HCT116 (cell line): ENCODE results near the gene TRMT11. TPM values are rescaled to one million over a fixed set of nuclear protein-coding genes. Genes with fewer than 3 reads are reported as not detected.

Experiments used
- ATAC-seq: fragments of 200-7000 bp; cut with Tn5 transposase; 2 replicates; pipeline ENCODE4 v1.9.1; 2020; ENCODE audit warnings: mild to moderate bottlenecking, moderate library complexity
- BruUV-seq: library from RNA; stranded (reverse); fragments of 400-500 nt; replicated peaks from 2 replicates; lab custom pipeline; 2021; lab: Mats Ljungman, UMichigan
- CTCF ChIA-PET: fragments of 300-600 bp; sonication (Branson Sonifier 250); formaldehyde crosslinking; loops from one replicate; lab custom pipeline; 2021; ENCODE audit warnings: antibody characterized with exemption; lab: Charles Lee
- POLR2A ChIA-PET: fragments of 300-600, 350-600 bp; sonication (Branson Sonifier 250); formaldehyde crosslinking; loops from one replicate; lab custom pipeline; 2021; ENCODE audit warnings: antibody characterized with exemption; lab: Charles Lee
- RAD21 ChIA-PET, 2 experiments: fragments of 300-600 bp; sonication (Branson Sonifier 250); formaldehyde crosslinking; loops; one replicate each; lab custom pipeline; 2023; ENCODE audit warnings: low total read pairs in 2 of 2; ENCODE audit not compliant: uncharacterized antibody in 2 of 2, unreplicated experiment in 2 of 2, low non-redundant PET in 1 of 2; lab: Charles Lee
- DNase-seq: peaks from one replicate; pipeline ENCODE4 v3.0.0-alpha.2; 2010; ENCODE audit warnings: low read depth, low spot score
- H2AFZ ChIP-seq: fragments of 200-600 bp; shearing (Covaris generic), sonication (generic); 2 replicates; pipeline ENCODE4 v1.6.1; 2017; ENCODE audit warnings: low read depth, mixed run types, mixed read lengths, antibody characterized with exemption, low read length; ENCODE audit not compliant: poor library complexity, severe bottlenecking
- H3K27ac ChIP-seq: 2 replicates; pipeline ENCODE4 v1.5.1; 2012; ENCODE audit warnings: low read depth, low read length
- H3K27me3 ChIP-seq: fragments of 200-600 bp; sonication (generic); 2 replicates; pipeline ENCODE4 v1.6.1; 2016; ENCODE audit warnings: mixed run types, low read length, mixed read lengths; ENCODE audit not compliant: insufficient read depth
- H3K36me3 ChIP-seq, 2 experiments: fragments of 200-500 bp in 1 of 2; fragments of 200-600 bp in 1 of 2; sonication (Bioruptor generic) in 1 of 2; sonication (generic) in 1 of 2; 2 replicates each; pipeline versions ENCODE4 v1.5.1 to v1.6.1; 2014 to 2016; ENCODE audit warnings: low read length in 2 of 2, inconsistent platforms in 1 of 2, mixed read lengths in 1 of 2, mixed run types in 1 of 2; ENCODE audit not compliant: insufficient read depth in 2 of 2, control insufficient read depth in 1 of 2
- H3K4me1 ChIP-seq, 2 experiments: fragments of 200-600 bp in 1 of 2; sonication (generic) in 1 of 2; 2 replicates each; pipeline versions ENCODE4 v1.5.1 to v1.6.1; 2012 to 2017; ENCODE audit warnings: low read length in 2 of 2, inconsistent platforms in 1 of 2, mild to moderate bottlenecking in 1 of 2, mixed read lengths in 1 of 2, mixed run types in 1 of 2, moderate library complexity in 1 of 2; ENCODE audit not compliant: insufficient read depth in 2 of 2, control insufficient read depth in 1 of 2
- H3K4me2 ChIP-seq: fragments of 200-600 bp; sonication (generic); 2 replicates; pipeline ENCODE4 v1.6.1; 2017; ENCODE audit warnings: mixed run types, low read length, mixed read lengths
- H3K4me3 ChIP-seq, 2 experiments: fragments of 200-600 bp in 1 of 2; sonication (generic) in 1 of 2; replicated peaks in 1 of 2; 2 replicates each; pipeline ENCODE4 v1.5.1; 2011 to 2016; ENCODE audit warnings: low read length in 2 of 2, control low read depth in 1 of 2, low read depth in 1 of 2, mild to moderate bottlenecking in 1 of 2, mixed read lengths in 1 of 2, mixed run types in 1 of 2
- H3K79me2 ChIP-seq: fragments of 200-600 bp; sonication (generic); 2 replicates; pipeline ENCODE4 v1.6.1; 2017; ENCODE audit warnings: mild to moderate bottlenecking, mixed run types, low read length, moderate library complexity, mixed read lengths; ENCODE audit not compliant: insufficient read depth
- H3K9ac ChIP-seq: fragments of 200-600 bp; sonication (generic); 2 replicates; pipeline ENCODE4 v1.6.1; 2016; ENCODE audit warnings: low read length, mixed read lengths
- H3K9me2 ChIP-seq: fragments of 200-600 bp; sonication (generic), shearing (Covaris generic); 2 replicates; pipeline ENCODE4 v1.6.1; 2017; ENCODE audit warnings: mixed run types, mild to moderate bottlenecking, moderate library complexity; ENCODE audit not compliant: insufficient read depth
- H3K9me3 ChIP-seq, 2 experiments: fragments of 200-500 bp in 1 of 2; fragments of 200-600 bp in 1 of 2; sonication (Bioruptor generic) in 1 of 2; sonication (generic) in 1 of 2; 2 replicates each; pipeline ENCODE4 v1.6.1; 2014 to 2017; ENCODE audit warnings: low read length in 2 of 2, mixed read lengths in 2 of 2, inconsistent platforms in 1 of 2, low read depth in 1 of 2, mild to moderate bottlenecking in 1 of 2, mixed run types in 1 of 2, moderate library complexity in 1 of 2; ENCODE audit not compliant: control insufficient read depth in 1 of 2, insufficient read depth in 1 of 2
- H4K20me1 ChIP-seq: fragments of 200-600 bp; sonication (generic), shearing (Covaris generic); 2 replicates; pipeline ENCODE4 v1.6.1; 2017; ENCODE audit warnings: mixed run types, mild to moderate bottlenecking, moderate library complexity; ENCODE audit not compliant: insufficient read depth
- ELF1 ChIP-seq: IDR thresholded peaks from 2 replicates; pipeline ENCODE4 v1.6.1; 2012; ENCODE audit warnings: low read depth, borderline replicate concordance
- EZH2phosphoT487 ChIP-seq: fragments of 200-600 bp; IDR thresholded peaks from 2 replicates; pipeline ENCODE4 v1.6.1; 2018; ENCODE audit warnings: antibody characterized with exemption, borderline replicate concordance
- MAX ChIP-seq: IDR thresholded peaks from 2 replicates; pipeline ENCODE4 v1.6.1; 2012
- POLR2A ChIP-seq: IDR thresholded peaks from 2 replicates; pipeline ENCODE4 v1.7.0; 2011; ENCODE audit warnings: borderline replicate concordance; ENCODE audit not compliant: insufficient read depth, insufficient read length; ENCODE audit errors: extremely low read depth
- POLR2AphosphoS5 ChIP-seq: IDR thresholded peaks from 2 replicates; pipeline ENCODE4 v1.6.1; 2011; ENCODE audit warnings: mild to moderate bottlenecking, low read depth, low read length, moderate library complexity
- SIN3A ChIP-seq: IDR thresholded peaks from 2 replicates; pipeline ENCODE4 v1.6.1; 2012; ENCODE audit warnings: low read depth
- TCF7L2 ChIP-seq: IDR thresholded peaks from 2 replicates; pipeline ENCODE4 v1.7.0; 2011; ENCODE audit warnings: borderline replicate concordance, inconsistent platforms; ENCODE audit not compliant: insufficient read depth, insufficient read length; ENCODE audit errors: extremely low read depth
- ZNF274 ChIP-seq: fragments of 200-500 bp; sonication (Bioruptor generic); IDR thresholded peaks from 2 replicates; pipeline ENCODE4 v1.6.1; 2014; ENCODE audit warnings: mild to moderate bottlenecking, low read depth, low read length, inconsistent platforms
- intact Hi-C: fragments of 100-400 bp; cut with micrococcal nuclease; formaldehyde crosslinking; loops from 2 replicates; pipeline ENCODE4 v1.10.0; 2022
- total RNA-seq: library from RNA; stranded (reverse); gene quantifications from one replicate; pipeline ENCODE4 v1.2.1, GENCODE V29; 2021; ENCODE audit not compliant: unreplicated experiment
- TF ChIP-seq, protein P1 (sequence below), 3 experiments: fragments of 200-600 bp in 1 of 3; sonication (generic) in 1 of 3; IDR thresholded peaks in 2 of 3; conservative IDR thresholded peaks in 1 of 3; 2 replicates each; pipeline ENCODE4 v1.5.1; 2012 to 2017; ENCODE audit warnings: low read depth in 2 of 3, low read length in 2 of 3, antibody characterized with exemption in 1 of 3, borderline replicate concordance in 1 of 3, control low read depth in 1 of 3, mild to moderate bottlenecking in 1 of 3, mixed read lengths in 1 of 3, mixed run types in 1 of 3, moderate library complexity in 1 of 3; ENCODE audit not compliant: insufficient read depth in 1 of 3
- TF ChIP-seq, protein P2 (sequence below): IDR thresholded peaks from 2 replicates; pipeline ENCODE4 v1.6.1; 2012; ENCODE audit warnings: low read depth
- TF ChIP-seq, protein P3 (sequence below): IDR thresholded peaks from 2 replicates; pipeline ENCODE4 v1.6.1; 2012

Gene TRMT11
- total RNA-seq, 1 experiment from 2014 or later: 41.8 TPM

- Histone ChIP-seq H2AFZ (no peak overlapping the region), H3K27me3 (no peaks in the 10 kb centered on the region), H3K9ac (no peak overlapping the region), H4K20me1 (no peaks in the 10 kb centered on the region), H3K4me3 (no peak overlapping the region), H3K4me2 (no peak overlapping the region), H3K36me3 (peaks cover 32 to 42% of the 10 kb centered on the region in 2 experiments), H3K4me1 (no peaks in the 10 kb centered on the region), H3K9me2 (no peaks in the 10 kb centered on the region), H3K9me3 (no peaks in the 10 kb centered on the region), H3K79me2 (peaks cover 13% of the 10 kb centered on the region), H3K27ac (no peak overlapping the region)
- CTCF ChIA-PET: no interaction called here
- POLR2A ChIA-PET: no interaction called here
- intact Hi-C loops: no loop called here
- TF ChIP-seq TCF7L2 (no peak), MAX (no peak), ZNF274 (no peak), EZH2phosphoT487 (no peak), ELF1 (no peak), POLR2A (no peak), SIN3A (no peak), POLR2AphosphoS5 (no peak)
- TF ChIP-seq, protein P1, sequence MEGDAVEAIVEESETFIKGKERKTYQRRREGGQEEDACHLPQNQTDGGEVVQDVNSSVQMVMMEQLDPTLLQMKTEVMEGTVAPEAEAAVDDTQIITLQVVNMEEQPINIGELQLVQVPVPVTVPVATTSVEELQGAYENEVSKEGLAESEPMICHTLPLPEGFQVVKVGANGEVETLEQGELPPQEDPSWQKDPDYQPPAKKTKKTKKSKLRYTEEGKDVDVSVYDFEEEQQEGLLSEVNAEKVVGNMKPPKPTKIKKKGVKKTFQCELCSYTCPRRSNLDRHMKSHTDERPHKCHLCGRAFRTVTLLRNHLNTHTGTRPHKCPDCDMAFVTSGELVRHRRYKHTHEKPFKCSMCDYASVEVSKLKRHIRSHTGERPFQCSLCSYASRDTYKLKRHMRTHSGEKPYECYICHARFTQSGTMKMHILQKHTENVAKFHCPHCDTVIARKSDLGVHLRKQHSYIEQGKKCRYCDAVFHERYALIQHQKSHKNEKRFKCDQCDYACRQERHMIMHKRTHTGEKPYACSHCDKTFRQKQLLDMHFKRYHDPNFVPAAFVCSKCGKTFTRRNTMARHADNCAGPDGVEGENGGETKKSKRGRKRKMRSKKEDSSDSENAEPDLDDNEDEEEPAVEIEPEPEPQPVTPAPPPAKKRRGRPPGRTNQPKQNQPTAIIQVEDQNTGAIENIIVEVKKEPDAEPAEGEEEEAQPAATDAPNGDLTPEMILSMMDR (IDR thresholded peaks at IDR 0.05 in 2 of 3, conservative IDR thresholded peaks at IDR 0.05 in 1 of 3; ENCODE audit: borderline replicate concordance in 1 of 3, insufficient read depth in 1 of 3, low read depth in 2 of 3, low read length in 2 of 3): no peak
- TF ChIP-seq, protein P2, sequence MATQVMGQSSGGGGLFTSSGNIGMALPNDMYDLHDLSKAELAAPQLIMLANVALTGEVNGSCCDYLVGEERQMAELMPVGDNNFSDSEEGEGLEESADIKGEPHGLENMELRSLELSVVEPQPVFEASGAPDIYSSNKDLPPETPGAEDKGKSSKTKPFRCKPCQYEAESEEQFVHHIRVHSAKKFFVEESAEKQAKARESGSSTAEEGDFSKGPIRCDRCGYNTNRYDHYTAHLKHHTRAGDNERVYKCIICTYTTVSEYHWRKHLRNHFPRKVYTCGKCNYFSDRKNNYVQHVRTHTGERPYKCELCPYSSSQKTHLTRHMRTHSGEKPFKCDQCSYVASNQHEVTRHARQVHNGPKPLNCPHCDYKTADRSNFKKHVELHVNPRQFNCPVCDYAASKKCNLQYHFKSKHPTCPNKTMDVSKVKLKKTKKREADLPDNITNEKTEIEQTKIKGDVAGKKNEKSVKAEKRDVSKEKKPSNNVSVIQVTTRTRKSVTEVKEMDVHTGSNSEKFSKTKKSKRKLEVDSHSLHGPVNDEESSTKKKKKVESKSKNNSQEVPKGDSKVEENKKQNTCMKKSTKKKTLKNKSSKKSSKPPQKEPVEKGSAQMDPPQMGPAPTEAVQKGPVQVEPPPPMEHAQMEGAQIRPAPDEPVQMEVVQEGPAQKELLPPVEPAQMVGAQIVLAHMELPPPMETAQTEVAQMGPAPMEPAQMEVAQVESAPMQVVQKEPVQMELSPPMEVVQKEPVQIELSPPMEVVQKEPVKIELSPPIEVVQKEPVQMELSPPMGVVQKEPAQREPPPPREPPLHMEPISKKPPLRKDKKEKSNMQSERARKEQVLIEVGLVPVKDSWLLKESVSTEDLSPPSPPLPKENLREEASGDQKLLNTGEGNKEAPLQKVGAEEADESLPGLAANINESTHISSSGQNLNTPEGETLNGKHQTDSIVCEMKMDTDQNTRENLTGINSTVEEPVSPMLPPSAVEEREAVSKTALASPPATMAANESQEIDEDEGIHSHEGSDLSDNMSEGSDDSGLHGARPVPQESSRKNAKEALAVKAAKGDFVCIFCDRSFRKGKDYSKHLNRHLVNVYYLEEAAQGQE: no peak
- TF ChIP-seq, protein P3, sequence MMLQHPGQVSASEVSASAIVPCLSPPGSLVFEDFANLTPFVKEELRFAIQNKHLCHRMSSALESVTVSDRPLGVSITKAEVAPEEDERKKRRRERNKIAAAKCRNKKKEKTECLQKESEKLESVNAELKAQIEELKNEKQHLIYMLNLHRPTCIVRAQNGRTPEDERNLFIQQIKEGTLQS: no peak
- RAD21 ChIA-PET: no interaction called here
- no peak for ATAC-seq
- DNase-seq: no peak
- BruUV-seq: no TSS peak
Measured at GRCh38 chr6:126015863-126016262, 29.5 kb downstream of the TRMT11 start.
